ENCODE measurements around the gene PCBP2.
"Not testable (repeated sequence)": the region's sequence is repeated elsewhere in the genome, so short reads cannot be mapped to it uniquely, and the experiment has no call there.

PCBP2 gene

DNA sequence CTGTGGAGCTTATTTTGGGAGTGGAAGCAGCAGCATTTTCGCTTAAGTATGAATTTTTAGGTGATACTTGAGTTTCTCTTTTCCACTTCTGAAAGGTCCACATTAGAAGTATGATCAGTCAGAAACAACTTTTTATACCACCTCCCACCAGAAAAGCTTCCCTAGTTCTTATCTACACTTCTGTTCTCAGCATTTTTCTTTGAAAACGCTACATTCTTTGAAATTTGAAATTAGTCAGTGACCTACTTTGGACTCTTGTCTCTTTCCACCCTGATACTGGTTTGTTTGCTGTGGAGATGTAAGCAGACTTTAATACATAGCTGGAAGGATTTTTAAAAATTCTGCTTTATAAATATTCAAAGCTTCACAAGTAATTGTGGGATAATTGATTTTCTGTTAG, 22.2 kb downstream of the PCBP2 start:
- DNase-seq = no peak

GRCh38 chr12:53474819-53475218, 22.9 kb downstream of the PCBP2 start:
- DNase-seq = no peak

DNA sequence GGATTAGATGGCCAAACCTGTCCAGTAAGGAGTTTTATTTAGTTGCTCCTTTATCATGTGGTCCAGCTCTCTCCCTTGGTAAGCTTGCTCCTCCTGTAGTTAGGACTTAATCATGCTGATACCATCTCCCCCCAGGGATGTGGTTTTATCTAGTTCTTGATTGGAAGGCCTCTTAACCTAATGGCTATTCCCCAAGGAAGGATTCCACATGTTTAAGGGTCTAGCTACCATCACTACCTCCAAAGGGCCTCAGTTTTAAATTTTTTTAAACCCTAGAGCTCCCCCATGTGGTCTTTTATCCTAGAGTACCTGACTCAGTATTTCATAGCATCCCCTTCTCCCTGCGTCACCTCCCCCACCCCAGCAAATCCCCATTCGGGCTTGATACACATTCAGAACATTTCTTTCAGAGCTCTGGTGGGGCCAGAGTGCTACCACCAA, 24.9 kb downstream of the PCBP2 start:
- no peak for DNase-seq

- no peak for DNase-seq
Observed at GRCh38 chr12:53478865-53479264, 27.0 kb downstream of the PCBP2 start.

- DNase-seq = no peak
Observed at GRCh38 chr12:53479331-53479730, 27.4 kb downstream of the PCBP2 start.

GRCh38 chr12:53480491-53481442, 28.9 kb downstream of the PCBP2 start:
- no peak for DNase-seq

DNA sequence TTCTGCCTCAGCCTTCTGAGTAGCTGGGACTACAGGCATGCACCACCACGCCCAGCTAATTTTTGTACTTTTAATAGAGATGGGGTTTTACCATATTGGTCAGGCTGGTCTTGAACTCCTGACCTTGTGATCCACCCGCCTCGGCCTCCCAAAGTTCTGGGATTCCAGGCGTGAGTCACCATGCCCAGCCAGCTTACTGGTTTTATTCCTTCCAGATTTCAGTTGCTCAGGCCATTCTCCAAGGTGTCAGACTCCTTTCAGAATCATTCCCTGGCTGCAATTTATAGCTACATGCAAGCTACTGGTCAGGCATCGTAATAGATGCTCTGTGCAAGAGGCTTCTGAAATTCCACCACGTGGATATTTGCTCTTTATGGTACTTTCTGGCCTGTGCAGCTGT, 29.6 kb downstream of the PCBP2 start:
- not testable (repeated sequence) for DNase-seq

DNA sequence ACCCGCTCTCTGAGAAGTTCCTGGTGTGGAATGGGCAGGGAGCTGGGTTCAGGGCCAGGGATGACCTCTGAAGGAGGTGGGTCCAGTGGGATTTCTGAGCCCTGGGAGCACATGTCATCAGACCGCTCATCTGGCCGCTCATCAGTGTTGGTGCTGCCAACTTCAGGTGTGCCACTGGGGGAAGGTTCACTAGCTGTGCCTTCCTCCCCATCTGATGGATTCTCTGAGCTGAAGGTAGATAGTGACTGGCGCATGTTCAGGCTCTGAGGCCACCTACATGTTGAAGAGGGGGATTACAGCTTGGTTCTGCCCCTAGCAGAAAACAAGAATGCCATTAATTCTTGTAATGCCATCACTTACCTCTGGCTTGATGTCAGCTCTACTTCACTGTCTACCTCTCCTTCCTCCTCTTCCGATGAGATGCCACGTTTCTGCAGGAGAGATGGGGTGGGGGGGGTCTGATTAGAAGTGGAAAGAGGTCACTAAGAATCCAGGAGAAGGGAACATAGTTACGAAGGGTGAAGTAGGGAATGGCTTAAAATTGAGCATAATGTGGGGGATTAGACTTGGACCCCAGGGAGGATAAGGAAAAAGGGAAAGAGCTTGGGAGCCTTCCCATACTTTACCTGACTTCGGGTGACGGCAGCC, 30.2 kb downstream of the PCBP2 start:
- DNase-seq = no peak

GRCh38 chr12:53482626-53483168, 30.8 kb downstream of the PCBP2 start:
- no peak for DNase-seq

DNA sequence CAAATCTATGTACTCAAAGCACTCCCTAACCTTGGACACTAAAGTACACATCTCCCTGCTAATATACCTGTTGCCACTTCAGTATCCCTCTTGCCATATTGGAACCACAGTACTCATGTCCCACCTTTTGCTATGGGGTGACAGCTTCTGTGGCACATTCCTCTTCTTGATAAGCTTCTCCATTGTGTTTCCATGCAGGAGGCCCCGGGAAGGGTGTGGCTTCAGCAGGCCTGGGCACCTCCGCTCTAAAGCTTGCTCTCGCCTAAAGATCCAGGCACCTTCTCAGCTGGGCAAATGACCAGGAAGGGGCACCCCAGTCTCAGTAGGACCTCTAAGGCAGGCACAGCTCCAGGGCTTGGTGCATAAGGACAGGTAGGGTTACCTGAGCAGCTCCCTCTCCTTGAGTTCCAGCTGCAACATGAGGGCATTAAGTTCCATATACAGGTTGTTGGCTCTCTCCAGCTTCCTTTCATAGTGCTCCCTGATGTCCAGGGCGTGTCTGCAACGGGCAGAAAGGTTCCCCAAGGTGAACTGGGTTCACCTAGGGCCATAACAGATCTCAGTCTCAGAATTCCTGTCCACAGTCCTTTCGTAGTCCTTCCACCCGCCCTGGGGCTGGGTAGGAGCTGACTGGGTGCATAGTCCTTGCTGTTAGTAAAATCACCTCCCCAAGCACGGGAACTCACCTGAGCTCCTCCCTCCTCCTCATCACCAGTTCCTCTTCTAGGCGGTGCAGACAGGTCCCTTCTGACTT, 31.5 kb downstream of the PCBP2 start:
- DNase-seq = no peak

DNA sequence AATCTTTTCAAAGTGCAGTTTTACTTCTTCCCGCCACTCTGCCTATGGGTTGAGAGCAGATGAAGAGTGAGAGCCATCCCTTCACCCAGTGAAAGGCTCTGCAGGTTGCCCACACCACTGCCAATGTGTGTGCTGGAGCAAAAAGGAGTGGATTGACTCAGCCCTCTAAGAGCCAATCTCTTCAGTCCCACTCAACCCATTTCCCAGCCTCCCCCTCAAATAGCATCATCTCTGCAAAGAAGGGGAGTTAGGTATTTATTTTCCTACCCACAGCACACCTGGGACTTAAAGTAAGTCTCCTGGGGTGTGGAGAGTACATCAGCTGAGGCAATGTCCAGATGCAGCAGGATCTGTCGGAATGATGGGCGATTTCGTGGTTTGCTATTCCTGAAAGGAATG, 32.1 kb downstream of the PCBP2 start:
- no peak for DNase-seq

- no peak for DNase-seq
Observed at GRCh38 chr12:53484686-53485575, 33.0 kb downstream of the PCBP2 start.

DNA sequence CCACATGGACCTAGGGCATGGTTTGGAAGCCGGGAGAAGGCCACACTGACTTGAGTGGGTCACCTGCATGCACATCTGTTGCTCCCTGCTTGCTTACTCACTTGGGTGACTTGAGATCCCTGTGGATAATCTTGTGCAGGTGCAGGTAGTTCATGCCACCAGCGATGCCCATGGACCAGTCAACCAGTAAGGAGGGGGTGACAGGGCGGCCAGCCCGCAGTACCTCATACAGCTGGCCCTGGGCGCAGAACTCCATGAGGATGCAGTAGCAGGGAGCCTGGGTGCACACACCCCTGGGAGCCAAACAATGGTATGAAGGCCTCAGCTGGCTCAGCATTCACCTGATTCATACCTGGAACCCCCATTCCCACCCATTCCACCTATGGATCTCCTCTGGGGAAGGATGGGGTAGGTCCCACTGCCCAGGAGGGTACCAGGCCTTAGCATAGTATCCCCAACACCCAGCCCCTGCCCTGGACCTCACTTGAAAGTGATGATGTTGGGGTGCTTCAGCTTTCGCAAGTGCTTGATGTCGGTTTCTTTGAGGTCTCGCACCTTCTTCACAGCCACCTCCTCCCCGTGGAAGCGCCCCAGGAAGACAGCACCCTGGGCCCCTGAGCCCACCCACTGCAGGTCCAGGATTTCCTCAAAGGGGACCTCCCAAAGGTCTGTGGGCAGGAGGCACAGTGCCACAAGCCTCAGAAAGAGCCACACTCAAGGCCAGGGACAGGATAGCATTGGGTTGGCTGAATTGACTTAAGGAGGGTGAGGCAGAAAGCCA, 34.2 kb downstream of the PCBP2 start:
- DNase-seq = no peak

GRCh38 chr12:53486736-53487487, 35.0 kb downstream of the PCBP2 start:
- no peak for DNase-seq

GRCh38 chr12:53489242-53489864, 37.5 kb downstream of the PCBP2 start:
- no peak for DNase-seq

DNA sequence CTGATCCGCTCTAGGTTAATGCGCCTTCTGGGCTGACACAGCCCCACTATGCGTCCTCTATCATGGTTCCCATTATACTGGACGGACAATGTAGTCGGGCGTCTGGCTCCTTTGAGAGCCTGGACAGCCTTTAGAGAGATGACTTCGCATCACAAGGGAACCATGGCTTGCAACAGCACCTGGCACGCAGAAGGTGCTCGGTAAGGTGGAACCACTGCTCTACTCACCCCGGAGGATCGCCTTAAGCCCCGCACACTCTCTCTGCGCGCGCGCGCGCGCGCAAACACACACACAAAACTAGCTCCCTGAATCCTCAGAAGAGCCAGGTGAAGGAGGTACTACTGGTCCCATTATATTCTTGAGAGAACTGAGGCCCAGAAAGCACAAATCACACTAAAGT, 40.3 kb downstream of the PCBP2 start:
- DNase-seq = no peak

- DNase-seq = peak; percentile 63
Observed at GRCh38 chr12:53492830-53493609, 41.1 kb downstream of the PCBP2 start.

- no peak for DNase-seq
Observed at GRCh38 chr12:53493610-53494391, 41.9 kb downstream of the PCBP2 start.
